Astrocyte of the cerebellum (primary cell): Measurements from ENCODE around the gene MYO1H.

ENCODE experiments used
- DNase-seq: peaks from one replicate; pipeline ENCODE4 v3.0.0-alpha.2; 2011; ENCODE audit warnings: low read depth
- H3K4me3 ChIP-seq: 2 replicates; pipeline ENCODE4 v1.5.1; 2011; ENCODE audit warnings: mild to moderate bottlenecking, low read depth, low read length, moderate library complexity
- CTCF ChIP-seq: IDR thresholded peaks from 2 replicates; pipeline ENCODE4 v1.5.1; 2012; ENCODE audit warnings: low read length, low read depth, moderate library complexity, mild to moderate bottlenecking; ENCODE audit errors: missing control alignments
- in situ Hi-C: cut with HindIII; loops from 2 replicates; pipeline ENCODE4 v1.10.0; 2017; ENCODE audit warnings: low sequenced_read_pairs

MYO1H gene

GRCh38 chr12:109343677-109344076 lies 4.0 kb upstream of the MYO1H start:
- in situ Hi-C loops, result no loop called here
- no peak for TF ChIP-seq CTCF
- H3K4me3 ChIP-seq, result no peak overlapping the region
- DNase-seq, result no peak

GRCh38 chr12:109345428-109345827 lies 2.3 kb upstream of the MYO1H start:
- no peak for DNase-seq
- in situ Hi-C loops, result no loop called here
- H3K4me3 ChIP-seq, result no peak overlapping the region
- TF ChIP-seq CTCF, result no peak

GRCh38 chr12:109346920-109347319 lies 780 bp upstream of the MYO1H start:
- no peak for TF ChIP-seq CTCF
- in situ Hi-C loops, result no loop called here

GRCh38 chr12:109352184-109352583 lies 4.5 kb downstream of the MYO1H start:
- no peak for DNase-seq
- in situ Hi-C loops, result no loop called here
- H3K4me3 ChIP-seq, result no peak overlapping the region
- no peak for TF ChIP-seq CTCF

More at GRCh38 chr12:109346920-109347319, 780 bp upstream of the MYO1H start:
- H3K4me3 ChIP-seq, result no peak overlapping the region
- no peak for DNase-seq

- no peak for DNase-seq
- H3K4me3 ChIP-seq, result no peak overlapping the region
- in situ Hi-C loops, result no loop called here
- no peak for TF ChIP-seq CTCF
These were observed 8.9 kb downstream of the MYO1H start for GRCh38 chr12:109356577-109356976.

- no peak overlapping the region for H3K4me3 ChIP-seq
- TF ChIP-seq CTCF, result no peak
- no peak for DNase-seq
- in situ Hi-C loops, result no loop called here
These were observed 9.3 kb downstream of the MYO1H start for GRCh38 chr12:109357032-109357431.
